Measurements from ENCODE around the gene CACNA1F. TPM values are rescaled to one million over a fixed set of nuclear protein-coding genes. Genes with fewer than 3 reads are reported as not detected.

Gene CACNA1F
- total RNA-seq, 2 experiments from 2014 or later, result not detected

- intact Hi-C loops (cut with micrococcal nuclease; ENCODE audit: unreplicated experiment), result no loop called here
- no TSS peak for BruUV-seq (replicated peaks)
- Histone ChIP-seq H3K27ac (ENCODE audit: low read depth, low read length, poor library complexity, severe bottlenecking) (no peak overlapping the region), H3K9me2 (ENCODE audit: insufficient read depth, low read length) (no peaks in the 10 kb centered on the region), H3K36me3 (ENCODE audit: insufficient read depth, low read length) (peaks cover 8% of the 10 kb centered on the region; the same call in 1 of the 2 replicates), H3K4me2 (ENCODE audit: low read length) (no peak overlapping the region), H3K79me2 (ENCODE audit: insufficient read depth, low read depth, low read length) (peaks cover 5% of the 10 kb centered on the region; the same call in 1 of the 2 replicates), H4K20me1 (ENCODE audit: insufficient read depth, low read length) (no peaks in the 10 kb centered on the region), H3K4me3 (ENCODE audit: low read depth, low read length, poor library complexity, severe bottlenecking) (no peak overlapping the region), H3K9me3 (ENCODE audit: low read length) (no peaks in the 10 kb centered on the region), H2AFZ (ENCODE audit: low read length) (no peak overlapping the region), H3K4me1 (ENCODE audit: insufficient read depth, low read length, poor library complexity, severe bottlenecking) (peaks cover 3% of the 10 kb centered on the region)
- CTCF ChIA-PET (ENCODE audit: unreplicated experiment), result no interaction called here
- TF ChIP-seq EZH2phosphoT487 (IDR thresholded peaks at IDR 0.05; ENCODE audit: borderline replicate concordance, low read depth, low read length) (no peak), CTCF (conservative IDR thresholded peaks at IDR 0.05; ENCODE audit: low read length) (no peak)
- POLR2A ChIA-PET, result no interaction called here
- DNase-seq (ENCODE audit: low spot score), result no peak
Measured at GRCh38 chrX:49277535-49277830, 44.3 kb upstream of the CACNA1F start.

GRCh38 chrX:49276671-49277534 lies 43.8 kb upstream of the CACNA1F start:
- CTCF ChIA-PET (ENCODE audit: unreplicated experiment), result no interaction called here
- H3K79me2 ChIP-seq (ENCODE audit: insufficient read depth, low read depth, low read length), result peaks cover 9% of the 10 kb centered on the region; the same call in 1 of the 2 replicates
- no peak overlapping the region for H3K4me2 ChIP-seq (ENCODE audit: low read length)
- H3K4me3 ChIP-seq (ENCODE audit: low read depth, low read length, poor library complexity, severe bottlenecking), result no peak overlapping the region
- H4K20me1 ChIP-seq (ENCODE audit: insufficient read depth, low read length), result no peaks in the 10 kb centered on the region
- no peaks in the 10 kb centered on the region for H3K9me3 ChIP-seq (ENCODE audit: low read length)
- TF ChIP-seq CTCF (conservative IDR thresholded peaks at IDR 0.05; ENCODE audit: low read length), result no peak
- no peak for TF ChIP-seq EZH2phosphoT487 (IDR thresholded peaks at IDR 0.05; ENCODE audit: borderline replicate concordance, low read depth, low read length)
- no TSS peak for BruUV-seq (replicated peaks)
- H3K9me2 ChIP-seq (ENCODE audit: insufficient read depth, low read length), result no peaks in the 10 kb centered on the region
- H3K4me1 ChIP-seq (ENCODE audit: insufficient read depth, low read length, poor library complexity, severe bottlenecking), result peaks cover 9% of the 10 kb centered on the region
- no peak overlapping the region for H3K27ac ChIP-seq (ENCODE audit: low read depth, low read length, poor library complexity, severe bottlenecking)
- peaks cover 8% of the 10 kb centered on the region; the same call in 1 of the 2 replicates for H3K36me3 ChIP-seq (ENCODE audit: insufficient read depth, low read length)
- intact Hi-C loops (cut with micrococcal nuclease; ENCODE audit: unreplicated experiment), result no loop called here
- DNase-seq (ENCODE audit: low spot score), result no peak
- POLR2A ChIA-PET, result no interaction called here
- H2AFZ ChIP-seq (ENCODE audit: low read length), result no peak overlapping the region

GRCh38 chrX:49276207-49276606 lies 43.1 kb upstream of the CACNA1F start:
- H4K20me1 ChIP-seq (ENCODE audit: insufficient read depth, low read length), result no peaks in the 10 kb centered on the region
- peaks cover 8% of the 10 kb centered on the region; the same call in 1 of the 2 replicates for H3K36me3 ChIP-seq (ENCODE audit: insufficient read depth, low read length)
- no peak for DNase-seq (ENCODE audit: low spot score)
- H3K27ac ChIP-seq (ENCODE audit: low read depth, low read length, poor library complexity, severe bottlenecking), result no peak overlapping the region
- no peaks in the 10 kb centered on the region for H3K9me3 ChIP-seq (ENCODE audit: low read length)
- ChIA-PET POLR2A (no interaction called here), CTCF (ENCODE audit: unreplicated experiment) (no interaction called here)
- no peak overlapping the region for H2AFZ ChIP-seq (ENCODE audit: low read length)
- H3K9me2 ChIP-seq (ENCODE audit: insufficient read depth, low read length), result no peaks in the 10 kb centered on the region
- H3K4me2 ChIP-seq (ENCODE audit: low read length), result no peak overlapping the region
- no peak overlapping the region for H3K4me3 ChIP-seq (ENCODE audit: low read depth, low read length, poor library complexity, severe bottlenecking)
- BruUV-seq (replicated peaks), result no TSS peak
- intact Hi-C loops (cut with micrococcal nuclease; ENCODE audit: unreplicated experiment), result no loop called here
- no peak for TF ChIP-seq CTCF (conservative IDR thresholded peaks at IDR 0.05; ENCODE audit: low read length)
- TF ChIP-seq EZH2phosphoT487 (IDR thresholded peaks at IDR 0.05; ENCODE audit: borderline replicate concordance, low read depth, low read length), result no peak
- H3K79me2 ChIP-seq (ENCODE audit: insufficient read depth, low read depth, low read length), result peaks cover 16% of the 10 kb centered on the region; the same call in 1 of the 2 replicates
- peaks cover 16% of the 10 kb centered on the region for H3K4me1 ChIP-seq (ENCODE audit: insufficient read depth, low read length, poor library complexity, severe bottlenecking)

Measured in OCI-LY7 (cell line).